ENCODE results near the gene PARN. TPM values are rescaled to one million over a fixed set of nuclear protein-coding genes. Genes with fewer than 3 reads are reported as not detected.

Gene PARN
- total RNA-seq, 2 experiments from 2014 or later: 43.0 to 45.6 TPM

GRCh38 chr16:14502932-14503741 is 126.9 kb downstream of the PARN start:
- Mint-ChIP-seq H3K27me3 (no peaks in the 10 kb centered on the region), H3K36me3 (ENCODE audit: low read depth) (peaks cover 2% of the 10 kb centered on the region), H3K27ac (no peak overlapping the region), H3K4me3 (no peak overlapping the region), H3K4me1 (ENCODE audit: low read depth) (peaks cover 23% of the 10 kb centered on the region), H3K9me3 (no peaks in the 10 kb centered on the region)
- peak; percentile 42 for ATAC-seq
- CTCF ChIA-PET: no interaction called here
- TF ChIP-seq CTCF (IDR thresholded peaks at IDR 0.05): no peak
- intact Hi-C loops (cut with micrococcal nuclease): no loop called here
- DNase-seq: no peak
- POLR2A ChIA-PET: no interaction called here

GRCh38 chr16:14502256-14502875 is 127.7 kb downstream of the PARN start:
- H3K9me3 Mint-ChIP-seq: no peaks in the 10 kb centered on the region
- H3K27ac Mint-ChIP-seq: no peak overlapping the region
- peaks cover 23% of the 10 kb centered on the region for H3K4me1 Mint-ChIP-seq (ENCODE audit: low read depth)
- intact Hi-C loops (cut with micrococcal nuclease): no loop called here
- CTCF ChIA-PET: interaction anchor here (1.6 kb wide), 1 partner anchor 26 kb away, joined by 5 read pairs; no protein-coding TSS in a partner anchor
- DNase-seq: no peak
- POLR2A ChIA-PET: interaction anchor here (1.6 kb wide), 1 partner anchor 15 kb away, joined by 4 read pairs; no protein-coding TSS in a partner anchor
- ATAC-seq: no peak
- H3K4me3 Mint-ChIP-seq: no peak overlapping the region
- no peaks in the 10 kb centered on the region for H3K27me3 Mint-ChIP-seq
- H3K36me3 Mint-ChIP-seq (ENCODE audit: low read depth): peaks cover 2% of the 10 kb centered on the region
- TF ChIP-seq CTCF (IDR thresholded peaks at IDR 0.05): no peak

GRCh38 chr16:14501331-14502255 is 128.5 kb downstream of the PARN start:
- no peak for TF ChIP-seq CTCF (IDR thresholded peaks at IDR 0.05)
- Mint-ChIP-seq H3K9me3 (no peaks in the 10 kb centered on the region), H3K4me3 (no peak overlapping the region), H3K27me3 (no peaks in the 10 kb centered on the region), H3K27ac (no peak overlapping the region), H3K36me3 (ENCODE audit: low read depth) (peaks cover 2% of the 10 kb centered on the region), H3K4me1 (ENCODE audit: low read depth) (peaks cover 23% of the 10 kb centered on the region)
- intact Hi-C loops (cut with micrococcal nuclease): no loop called here
- CTCF ChIA-PET: interaction anchor here (1.6 kb wide), 1 partner anchor 27 kb away, joined by 5 read pairs; no protein-coding TSS in a partner anchor
- DNase-seq (peak; percentile 21), ATAC-seq (no peak)
- POLR2A ChIA-PET: interaction anchor here (1.6 kb wide), 1 partner anchor 14 kb away, joined by 4 read pairs; no protein-coding TSS in a partner anchor

GRCh38 chr16:14500791-14501190 is 129.3 kb downstream of the PARN start:
- Mint-ChIP-seq H3K4me1 (ENCODE audit: low read depth) (peaks cover 19% of the 10 kb centered on the region), H3K4me3 (no peak overlapping the region), H3K9me3 (no peaks in the 10 kb centered on the region), H3K27ac (no peak overlapping the region), H3K36me3 (ENCODE audit: low read depth) (peaks cover 2% of the 10 kb centered on the region), H3K27me3 (no peaks in the 10 kb centered on the region)
- no peak for ATAC-seq
- DNase-seq: no peak
- CTCF ChIA-PET: interaction anchor here (1.2 to 1.8 kb wide), 2 partner anchors 27 to 251 kb away, joined by 3 to 6 read pairs; no protein-coding TSS in a partner anchor
- TF ChIP-seq CTCF (IDR thresholded peaks at IDR 0.05): no peak
- intact Hi-C loops (cut with micrococcal nuclease): no loop called here
- POLR2A ChIA-PET: interaction anchor here (1.6 kb wide), 1 partner anchor 14 kb away, joined by 4 read pairs; no protein-coding TSS in a partner anchor
